HepG2 (cell line): Measurements from ENCODE around the gene ZNF425. TPM values are rescaled to one million over a fixed set of nuclear protein-coding genes. Genes with fewer than 3 reads are reported as not detected.

Source experiments
- ATAC-seq: fragments of 200-7000 bp; cut with Tn5 transposase; 3 replicates; pipeline ENCODE4 v1.9.1; 2020; ENCODE audit warnings: mild to moderate bottlenecking, moderate library complexity
- BruUV-seq: library from RNA; stranded (reverse); fragments of 400-500 nt; replicated peaks from 2 replicates; lab custom pipeline; 2021; lab: Mats Ljungman, UMichigan
- CTCF ChIA-PET: fragments of 300-600 bp; formaldehyde crosslinking; extraction: SDS; loops from one replicate; lab custom pipeline; 2021; ENCODE audit warnings: low total read pairs, inconsistent platforms, low intra/inter-chr PET ratio; lab: Yijun Ruan, JAX
- POLR2A ChIA-PET: fragments of 350-600 bp; sonication (Branson Sonifier 250); formaldehyde crosslinking; loops from one replicate; lab custom pipeline; 2020; ENCODE audit warnings: antibody characterized with exemption, inconsistent platforms; lab: Yijun Ruan, JAX
- DNase-seq: peaks from one replicate; pipeline ENCODE4 v3.0.0-alpha.2; 2015; ENCODE audit warnings: low spot score
- FAIRE-seq: peaks from 3 replicates; lab custom pipeline; 2011; peaks lifted over from hg19 to GRCh38; lab: Jason Lieb, UNC
- H2AFZ ChIP-seq: one replicate; pipeline ENCODE4 v1.6.1; 2011; ENCODE audit warnings: low read length, inconsistent platforms
- H3K27ac ChIP-seq: fragments of 300-600 bp; 3 replicates; pipeline ENCODE4 v1.8.0; 2011; ENCODE audit warnings: mixed run types, mild to moderate bottlenecking, mixed read lengths, low read length, inconsistent platforms; ENCODE audit not compliant: insufficient read depth; ENCODE audit errors: extremely low read length
- H3K27me3 ChIP-seq, 2 experiments: fragments of 200-600 bp in 1 of 2; 2 replicates in 1 of 2; 3 replicates in 1 of 2; pipeline versions ENCODE4 v1.6.0 to v1.8.0; 2011; ENCODE audit warnings: low read length in 2 of 2, mild to moderate bottlenecking in 2 of 2, moderate library complexity in 2 of 2, inconsistent platforms in 1 of 2; ENCODE audit not compliant: insufficient read depth in 2 of 2, control insufficient read depth in 1 of 2
- H3K36me3 ChIP-seq, 2 experiments: fragments of 200-600 bp in 1 of 2; replicated peaks in 1 of 2; 2 replicates in 1 of 2; 3 replicates in 1 of 2; pipeline versions ENCODE4 v1.5.1 to v1.8.0; 2011; ENCODE audit warnings: low read length in 2 of 2, inconsistent platforms in 1 of 2; ENCODE audit not compliant: insufficient read depth in 2 of 2, control insufficient read depth in 1 of 2
- H3K4me1 ChIP-seq: 2 replicates; pipeline ENCODE4 v1.5.1; 2012; ENCODE audit warnings: low read length, inconsistent platforms; ENCODE audit not compliant: insufficient read depth
- H3K4me2 ChIP-seq: 2 replicates; pipeline ENCODE4 v1.6.0; 2011; ENCODE audit warnings: low read depth, low read length, inconsistent platforms
- H3K4me3 ChIP-seq, 3 experiments: fragments of 200-600 bp in 1 of 3; sonication (generic), shearing (Covaris generic) in 1 of 3; replicated peaks in 1 of 3; 2 replicates each; pipeline ENCODE4 v1.5.1; 2011 to 2016; ENCODE audit warnings: low read length in 3 of 3, inconsistent platforms in 2 of 3, low read depth in 2 of 3, mild to moderate bottlenecking in 2 of 3, control low read depth in 1 of 3, mixed read lengths in 1 of 3; ENCODE audit not compliant: insufficient read depth in 1 of 3
- H3K79me2 ChIP-seq: one replicate; pipeline ENCODE4 v1.6.1; 2011; ENCODE audit warnings: low read length, inconsistent platforms; ENCODE audit not compliant: insufficient read depth
- H3K9ac ChIP-seq: 2 replicates; pipeline ENCODE4 v1.6.0; 2011; ENCODE audit warnings: mild to moderate bottlenecking, low read depth, low read length, inconsistent platforms; ENCODE audit not compliant: insufficient read depth
- H3K9me3 ChIP-seq: 2 replicates; pipeline ENCODE4 v1.5.1; 2012; ENCODE audit warnings: mild to moderate bottlenecking, low read length
- H4K20me1 ChIP-seq: 2 replicates; pipeline ENCODE4 v1.6.0; 2011; ENCODE audit warnings: inconsistent platforms, mild to moderate bottlenecking, low read length, moderate library complexity; ENCODE audit not compliant: insufficient read depth
- GZF1 ChIP-seq: sonication (generic); formaldehyde crosslinking; IDR thresholded peaks from 2 replicates; pipeline ENCODE4 v1.5.1; 2020; ENCODE audit warnings: mild to moderate bottlenecking, missing genetic modification reagents
- NCOA5 ChIP-seq: sonication (generic); formaldehyde crosslinking; IDR thresholded peaks from 2 replicates; pipeline ENCODE4 v1.4.0; 2020; ENCODE audit warnings: missing genetic modification reagents
- PHF21A ChIP-seq: sonication (generic); formaldehyde crosslinking; IDR thresholded peaks from 2 replicates; pipeline ENCODE4 v1.5.0; 2020; ENCODE audit warnings: mild to moderate bottlenecking, missing genetic modification reagents
- SNAI1 ChIP-seq: sonication (generic); formaldehyde crosslinking; IDR thresholded peaks from 2 replicates; pipeline ENCODE4 v1.5.0; 2020; ENCODE audit warnings: mild to moderate bottlenecking, missing genetic modification reagents, borderline replicate concordance
- ZC3H13 ChIP-seq: sonication (generic); formaldehyde crosslinking; IDR thresholded peaks from 2 replicates; pipeline ENCODE4 v1.8.1; 2023; ENCODE audit warnings: mild to moderate bottlenecking, missing genetic modification reagents, moderate library complexity
- ZNF7 ChIP-seq: IDR thresholded peaks from 2 replicates; pipeline ENCODE4 v1.6.1; 2016; ENCODE audit warnings: missing biosample characterization, missing genetic modification reagents
- ZNF747 ChIP-seq: sonication (generic); formaldehyde crosslinking; IDR thresholded peaks from 2 replicates; pipeline ENCODE4 v1.8.1; 2023; ENCODE audit warnings: missing genetic modification reagents, mild to moderate bottlenecking, borderline replicate concordance
- ZSCAN30 ChIP-seq: sonication (generic); formaldehyde crosslinking; IDR thresholded peaks from 2 replicates; pipeline ENCODE4 v1.5.0; 2020; ENCODE audit warnings: mild to moderate bottlenecking, missing genetic modification reagents
- WGBS: methylation state at CpG from one replicate; pipeline ENCODE4 v1.1.6; 2017; ENCODE audit warnings: low lambda C conversion rate; 5-methylcytosine and 5-hydroxymethylcytosine counted together
- in situ Hi-C: cut with HindIII; loops from 2 replicates; pipeline ENCODE4 v1.10.0; 2017; ENCODE audit warnings: low pct_unique_long_range_greater_than_20kb; ENCODE audit not compliant: extremely low pct_ligation_motif_present
- intact Hi-C: fragments of 100-400 bp; cut with micrococcal nuclease; formaldehyde crosslinking; loops from one replicate; pipeline ENCODE4 v1.10.0; 2022; ENCODE audit not compliant: unreplicated experiment
- polyA plus RNA-seq, 8 experiments: library from polyadenylated mRNA; depleted of rRNA in 3 of 8; stranded (reverse) in 7 of 8; unstranded in 1 of 8; fragments of >200 nt; fragmentation: Illumina TruSeq in 4 of 8; extraction: Trizol in 4 of 8; gene quantifications; 2 replicates each; pipeline versions ENCODE4 v1.2.1 to v1.2.3, GENCODE V29; 2011 to 2016; ENCODE audit warnings: low read depth in 4 of 8, missing spikeins in 1 of 8, mixed read lengths in 1 of 8; ENCODE audit not compliant: insufficient read depth in 1 of 8
- total RNA-seq, 5 experiments: library from RNA; depleted of rRNA; stranded (reverse); fragments of >200 nt; fragmentation: Illumina TruSeq; extraction: Trizol; gene quantifications; 2 replicates each; pipeline ENCODE4 v1.2.3, GENCODE V29; 2016; ENCODE audit warnings: low read depth in 1 of 5

ZNF425 gene
- total and polyA plus RNA-seq, 2 of the 13 experiments (the other 11 are each of a cell fraction or from before 2014, with no cell fraction given): 0.51 to 1.1 TPM

DNA sequence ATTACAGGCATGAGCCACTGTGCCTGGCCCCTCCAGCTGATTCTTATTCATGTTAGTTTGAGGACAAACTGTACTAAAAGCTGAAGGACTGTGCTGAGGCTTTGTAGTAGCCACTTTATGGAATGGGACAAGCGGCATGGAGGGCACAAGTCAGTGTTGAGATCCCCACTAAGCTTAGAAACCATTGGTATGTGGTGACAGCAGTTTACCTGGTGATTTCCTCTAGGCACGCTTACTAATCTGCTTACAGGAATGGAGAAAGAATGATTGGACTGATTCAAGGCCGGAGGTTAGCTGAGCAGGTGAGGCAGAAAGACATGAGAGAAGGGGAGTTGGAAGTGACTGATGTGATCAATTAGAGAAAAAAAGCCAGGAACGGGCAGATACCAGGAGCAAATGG lies 24.9 kb upstream of the ZNF425 start:
- no peaks in the 10 kb centered on the region for H3K9me3 ChIP-seq
- peaks cover 20% of the 10 kb centered on the region; the same call in 1 of the 2 replicates for H3K4me1 ChIP-seq
- intact Hi-C loops: no loop called here
- H3K79me2 ChIP-seq: peaks cover 30% of the 10 kb centered on the region
- in situ Hi-C loops: no loop called here
- ATAC-seq (no peak), DNase-seq (no peak), FAIRE-seq (no peak)
- no peak overlapping the region for H2AFZ ChIP-seq
- ChIA-PET CTCF (no interaction called here), POLR2A (no interaction called here)
- H3K4me3 ChIP-seq: no peak overlapping the region
- H3K9ac ChIP-seq: no peak overlapping the region
- no TSS peak for BruUV-seq
- no peaks in the 10 kb centered on the region for H4K20me1 ChIP-seq
- no peak overlapping the region for H3K27ac ChIP-seq
- no peak overlapping the region for H3K4me2 ChIP-seq
- peaks cover 5 to 14% of the 10 kb centered on the region in 2 experiments; a peak in 3 of 5 replicates for H3K36me3 ChIP-seq
- WGBS: 73% methylated on average over 4 of the region's 4 CpGs
- no peaks in the 10 kb centered on the region; a peak in 1 of 5 replicates for H3K27me3 ChIP-seq
- no peak for TF ChIP-seq ZNF7 (CRISPR knock-in tag)
- no peak for TF ChIP-seq GZF1 (CRISPR knock-in tag)
- TF ChIP-seq NCOA5 (CRISPR knock-in tag): no peak
- no peak for TF ChIP-seq ZC3H13 (CRISPR knock-in tag)
- TF ChIP-seq PHF21A (CRISPR knock-in tag): no peak
- no peak for TF ChIP-seq ZSCAN30 (CRISPR knock-in tag)
- TF ChIP-seq SNAI1 (CRISPR knock-in tag): no peak
- no peak for TF ChIP-seq ZNF747 (CRISPR knock-in tag)
